Activated naive CD4-positive, alpha-beta T cell treated with anti-CD3 and anti-CD28 coated beads, Interleukin-2, amount 50 U/mL, for 72 hours (primary cell): ENCODE measurements around the gene CALY. TPM values are rescaled to one million over a fixed set of nuclear protein-coding genes. Genes with fewer than 3 reads are reported as not detected.

Experiments used
- ATAC-seq, 2 donors: fragments of 150-1000 bp; cut with Tn5 transposase; 2 replicates each; pipeline ENCODE4 v1.10.0; 2021; ENCODE audit warnings: mild to moderate bottlenecking in 2 of 2, moderate library complexity in 2 of 2
- DNase-seq, 2 donors: peaks; one replicate each; pipeline ENCODE4 v3.0.0; 2021 to 2022; ENCODE audit warnings: low spot score in 2 of 2
- H3K27ac Mint-ChIP-seq, 2 donors: one replicate each; pipeline ENCODE4 v1.8.0; 2022; ENCODE audit warnings: mild to moderate bottlenecking in 2 of 2, mixed read lengths in 2 of 2
- H3K36me3 Mint-ChIP-seq, 2 donors: one replicate each; pipeline ENCODE4 v1.8.0; 2022; ENCODE audit warnings: mixed read lengths in 2 of 2
- H3K9me3 Mint-ChIP-seq, 2 donors: one replicate each; pipeline ENCODE4 v1.8.0; 2022; ENCODE audit warnings: mixed read lengths in 2 of 2
- total RNA-seq, 2 donors: library from RNA; stranded (reverse); gene quantifications; one replicate each; pipeline ENCODE4 v1.2.3, GENCODE V29; 2022

The CALY gene
- total RNA-seq, 2 donors from 2014 or later: not detected

DNA sequence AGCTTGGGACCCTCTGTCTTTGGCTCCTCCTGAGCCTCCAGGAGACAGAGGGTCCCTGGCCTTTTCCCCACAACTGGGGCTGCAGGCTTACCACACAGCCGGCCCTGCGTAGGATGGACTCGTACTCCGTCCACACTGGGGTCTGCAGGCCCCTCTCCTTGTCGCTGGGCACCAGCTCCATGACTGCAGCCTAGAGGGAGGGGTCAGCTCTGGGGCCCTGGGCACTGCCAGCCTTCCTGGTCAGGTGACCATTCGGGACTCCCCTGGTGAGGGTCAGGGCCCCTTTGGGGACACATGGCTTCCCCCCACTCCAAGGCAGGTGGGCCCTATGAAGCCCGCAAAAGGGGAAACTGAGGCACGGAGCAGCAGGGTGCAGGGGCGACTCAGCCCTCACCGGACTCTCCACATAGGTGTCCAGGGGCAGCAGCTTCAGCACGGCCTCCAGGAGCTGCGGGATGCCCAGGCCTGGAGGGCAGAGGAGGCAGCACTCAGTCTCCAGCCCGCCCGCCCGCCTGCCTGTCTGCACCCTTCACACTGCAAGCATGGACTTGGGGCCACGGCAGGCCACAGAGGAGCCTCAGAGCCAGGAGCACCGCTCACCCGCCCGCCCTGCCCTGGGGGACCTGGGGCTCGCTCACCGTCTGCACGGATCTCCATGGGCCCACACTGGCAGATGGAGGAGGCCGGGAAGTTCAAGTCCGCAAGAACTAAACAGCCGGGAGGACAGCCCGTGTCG is 20.0 kb upstream of the CALY start:
- DNase-seq (no peak), ATAC-seq (no peak)
- H3K27ac Mint-ChIP-seq: peak overlapping the region in 1 of 2 donors; percentile 68
- H3K9me3 Mint-ChIP-seq: no peaks in the 10 kb centered on the region
- no peaks in the 10 kb centered on the region for H3K36me3 Mint-ChIP-seq

DNA sequence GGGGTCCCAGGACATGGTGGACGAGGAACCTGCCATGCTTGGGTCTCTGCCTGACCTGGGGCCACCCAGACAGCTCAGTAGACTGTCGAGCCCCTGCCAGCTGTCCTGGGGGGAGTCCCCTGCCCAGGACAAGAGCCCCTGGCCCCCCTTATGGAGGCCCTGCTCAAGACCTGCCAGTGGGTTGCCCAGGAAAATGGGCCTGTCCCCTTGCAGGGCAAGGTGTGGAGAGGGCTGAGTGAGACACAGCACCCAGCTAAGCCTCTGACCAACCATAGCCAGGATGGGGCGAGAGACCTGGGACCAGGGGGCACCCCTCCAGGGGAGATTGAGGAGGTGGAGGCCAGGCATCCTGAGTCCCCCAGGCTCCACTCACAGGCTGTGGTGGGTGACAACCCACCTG is 19.3 kb upstream of the CALY start:
- no peaks in the 10 kb centered on the region for H3K36me3 Mint-ChIP-seq
- peak overlapping the region in 1 of 2 donors; percentile 68 for H3K27ac Mint-ChIP-seq
- H3K9me3 Mint-ChIP-seq: no peaks in the 10 kb centered on the region
- no peak for ATAC-seq
- no peak for DNase-seq

DNA sequence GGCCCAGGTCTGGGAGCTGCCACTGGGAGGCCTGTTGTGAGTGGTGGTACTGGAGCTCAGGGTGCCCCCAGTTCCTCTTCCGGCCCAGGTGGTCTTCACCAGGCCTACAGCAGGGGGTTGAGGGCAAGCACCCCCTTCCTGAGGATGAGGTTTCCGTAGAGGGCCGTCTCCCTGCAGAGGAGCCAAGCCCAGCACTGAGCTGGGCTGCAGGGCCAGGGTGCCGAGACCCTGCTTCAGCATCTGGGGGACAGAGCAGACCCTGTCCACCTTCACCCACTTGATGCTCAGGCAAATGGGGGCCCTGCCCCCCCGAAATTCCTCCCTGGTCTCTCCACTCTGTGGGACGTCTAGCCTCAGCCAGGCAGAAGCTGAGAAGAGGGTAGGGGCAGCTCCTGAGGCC is 18.6 kb upstream of the CALY start:
- Mint-ChIP-seq H3K27ac (no peak overlapping the region), H3K36me3 (no peaks in the 10 kb centered on the region), H3K9me3 (no peaks in the 10 kb centered on the region)
- no peak for DNase-seq
- ATAC-seq: no peak

DNA sequence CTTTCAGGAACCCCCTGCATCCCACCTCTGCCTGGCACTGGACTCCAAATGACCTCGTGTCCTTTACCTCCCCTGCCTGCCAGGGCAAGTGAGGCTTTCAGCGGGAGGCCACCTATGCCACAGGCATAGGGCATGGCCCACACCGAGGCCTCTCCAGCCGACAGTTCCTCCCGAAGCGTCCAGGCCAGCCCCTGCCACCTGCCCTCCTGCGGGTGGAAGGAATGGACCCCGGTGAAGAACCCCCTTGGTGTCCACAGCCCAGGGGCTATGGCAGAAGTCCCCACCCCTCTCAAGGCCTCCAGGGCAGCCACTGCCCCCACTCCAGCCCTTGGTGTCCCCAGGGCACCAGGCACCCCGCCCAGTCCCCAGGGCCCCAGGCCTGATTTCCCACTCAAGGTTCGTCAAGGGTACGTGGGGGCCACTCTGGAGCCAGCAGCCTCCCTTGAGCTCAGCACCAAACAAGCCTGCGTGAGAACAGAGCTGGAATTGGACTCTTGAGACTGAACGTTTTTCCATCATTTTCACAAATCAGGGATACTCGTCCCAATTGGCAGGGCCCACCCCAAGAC is 18.1 kb upstream of the CALY start:
- DNase-seq: no peak
- no peak for ATAC-seq
- H3K9me3 Mint-ChIP-seq: no peaks in the 10 kb centered on the region
- no peaks in the 10 kb centered on the region for H3K36me3 Mint-ChIP-seq
- no peak overlapping the region for H3K27ac Mint-ChIP-seq

DNA sequence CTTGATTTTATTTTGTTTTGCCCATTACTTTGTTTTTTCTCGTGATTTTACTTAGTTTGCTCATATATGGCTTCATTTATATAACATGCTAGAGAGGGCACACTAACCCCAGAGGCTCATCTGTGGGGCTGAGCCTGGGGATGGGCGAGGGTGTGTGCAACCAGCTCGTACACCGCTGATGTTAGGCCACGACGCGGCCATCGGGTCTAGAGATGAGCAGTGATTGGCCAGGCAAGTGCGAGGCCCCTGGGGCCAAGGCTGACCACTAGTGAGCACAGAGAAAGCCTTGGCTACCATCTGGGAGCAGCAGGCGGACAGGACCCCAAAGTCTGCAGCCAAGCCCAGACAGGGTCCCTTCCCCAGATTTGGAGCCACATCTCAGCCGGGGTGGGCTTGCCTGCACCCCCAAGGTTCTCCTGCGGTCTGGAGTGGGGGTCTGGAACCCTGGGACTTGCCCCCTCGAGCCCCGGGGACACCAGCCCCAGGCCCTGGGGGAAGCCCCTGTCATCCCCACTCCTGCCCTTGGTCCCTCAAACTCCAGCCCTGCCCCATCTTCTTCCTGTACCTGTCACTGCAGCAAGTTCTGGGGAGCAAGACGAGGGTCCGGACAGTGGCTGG is 17.4 kb upstream of the CALY start:
- no peak for ATAC-seq
- Mint-ChIP-seq H3K36me3 (no peaks in the 10 kb centered on the region), H3K9me3 (no peaks in the 10 kb centered on the region), H3K27ac (no peak overlapping the region)
- DNase-seq: no peak

DNA sequence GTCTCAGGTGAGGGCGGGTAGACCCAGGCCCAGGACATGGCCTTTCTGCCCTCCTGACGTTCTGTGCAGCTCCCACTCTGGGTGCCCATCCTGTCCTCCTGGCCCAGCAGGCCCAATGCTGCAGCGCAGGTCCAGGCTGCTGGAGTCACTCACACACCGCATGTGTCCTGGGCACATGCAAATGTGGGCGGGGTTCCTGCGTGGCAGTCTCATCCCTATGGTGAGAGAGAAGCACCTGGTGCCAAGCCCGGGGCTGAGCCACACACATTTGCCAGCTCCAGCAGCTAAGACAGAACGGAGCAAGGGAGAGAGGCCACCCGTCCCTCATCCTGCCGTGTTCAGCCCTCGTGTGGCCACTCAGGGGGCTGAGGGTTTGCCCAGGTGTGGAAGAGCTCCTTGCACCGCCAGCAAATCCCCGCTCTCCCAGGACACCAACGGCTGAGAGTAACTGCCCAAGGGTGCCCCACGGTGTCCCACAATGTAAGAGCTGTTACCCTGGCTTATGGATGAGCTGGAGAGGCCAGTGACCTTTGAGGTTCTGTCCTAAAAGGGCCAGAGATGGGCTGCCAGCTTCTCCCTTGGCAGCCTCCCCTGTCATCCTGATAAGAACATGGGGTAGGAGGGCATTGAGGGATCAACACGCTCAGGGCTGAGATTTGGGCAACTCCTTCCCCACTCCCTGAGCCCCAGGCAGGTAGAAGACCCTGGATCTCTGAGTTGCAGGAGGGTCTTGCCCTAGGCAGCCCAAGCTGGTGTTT is 16.7 kb upstream of the CALY start:
- no peak for DNase-seq
- no peaks in the 10 kb centered on the region for H3K9me3 Mint-ChIP-seq
- H3K36me3 Mint-ChIP-seq: no peaks in the 10 kb centered on the region
- no peak overlapping the region for H3K27ac Mint-ChIP-seq
- ATAC-seq: no peak

DNA sequence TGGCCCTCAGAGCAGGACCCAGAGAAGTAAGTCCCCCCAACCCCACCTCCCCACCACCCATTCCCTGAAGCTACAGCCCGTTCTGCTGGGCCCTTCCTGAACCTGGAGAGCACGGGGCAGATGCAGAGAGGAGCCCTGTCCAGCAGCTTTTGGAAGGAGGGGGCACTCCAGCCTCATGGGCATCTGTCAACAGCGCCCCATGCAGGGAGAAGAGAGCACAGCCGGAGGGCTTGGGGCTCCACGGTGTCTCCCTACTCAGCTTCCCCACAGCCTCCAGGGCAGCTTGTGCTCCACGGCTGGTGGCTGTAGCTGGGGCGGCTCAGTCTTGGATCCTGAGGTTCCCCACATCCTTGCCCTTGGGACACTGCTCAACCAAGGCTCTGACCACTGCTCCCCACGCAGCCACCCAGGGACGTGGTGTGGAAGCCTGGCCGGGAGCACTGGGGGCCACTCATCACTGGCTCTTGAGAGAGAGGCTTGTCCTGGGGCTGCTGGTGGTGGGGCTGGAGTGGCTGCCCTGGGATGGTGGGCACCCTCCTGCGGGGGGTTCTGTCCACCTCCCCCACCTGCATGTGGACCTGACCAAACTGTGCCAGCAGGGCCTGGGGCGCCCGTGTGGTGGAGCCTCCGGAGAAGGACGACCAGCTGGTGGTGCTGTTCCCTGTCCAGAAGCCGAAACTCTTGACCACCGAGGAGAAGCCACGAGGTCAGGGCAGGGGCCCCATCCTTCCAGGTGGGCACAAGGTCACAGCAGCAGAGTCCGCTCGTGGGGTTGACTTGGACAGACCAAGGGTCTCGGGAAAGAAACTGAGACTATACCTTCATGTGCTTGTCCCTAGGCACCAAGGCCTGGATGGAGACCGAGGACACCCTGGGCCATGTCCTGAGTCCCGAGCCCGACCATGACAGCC is 15.0 kb upstream of the CALY start:
- DNase-seq (no peak), ATAC-seq (no peak)
- H3K27ac Mint-ChIP-seq: no peak overlapping the region
- H3K36me3 Mint-ChIP-seq: no peaks in the 10 kb centered on the region
- no peaks in the 10 kb centered on the region for H3K9me3 Mint-ChIP-seq

DNA sequence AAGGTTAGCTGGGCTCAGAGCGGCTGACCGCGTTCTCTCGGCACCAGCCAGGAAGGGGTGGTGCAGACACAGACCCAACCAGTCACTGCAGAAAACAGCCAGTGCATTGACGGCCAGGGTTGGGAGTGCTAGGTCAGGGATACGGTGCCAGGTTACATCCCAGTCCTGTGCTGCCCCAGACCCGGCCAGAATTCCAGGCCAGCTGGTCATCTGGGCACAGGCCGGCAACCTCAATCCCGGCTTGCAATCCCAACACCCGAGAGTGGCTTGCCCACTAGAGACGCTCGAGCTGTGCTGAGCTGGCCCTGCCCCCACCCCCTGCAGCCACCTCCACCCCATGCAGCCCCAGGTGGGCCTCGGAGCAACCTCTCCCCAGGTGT is 14.2 kb upstream of the CALY start:
- ATAC-seq: no peak
- no peaks in the 10 kb centered on the region for H3K36me3 Mint-ChIP-seq
- no peaks in the 10 kb centered on the region for H3K9me3 Mint-ChIP-seq
- no peak for DNase-seq
- no peak overlapping the region for H3K27ac Mint-ChIP-seq

DNA sequence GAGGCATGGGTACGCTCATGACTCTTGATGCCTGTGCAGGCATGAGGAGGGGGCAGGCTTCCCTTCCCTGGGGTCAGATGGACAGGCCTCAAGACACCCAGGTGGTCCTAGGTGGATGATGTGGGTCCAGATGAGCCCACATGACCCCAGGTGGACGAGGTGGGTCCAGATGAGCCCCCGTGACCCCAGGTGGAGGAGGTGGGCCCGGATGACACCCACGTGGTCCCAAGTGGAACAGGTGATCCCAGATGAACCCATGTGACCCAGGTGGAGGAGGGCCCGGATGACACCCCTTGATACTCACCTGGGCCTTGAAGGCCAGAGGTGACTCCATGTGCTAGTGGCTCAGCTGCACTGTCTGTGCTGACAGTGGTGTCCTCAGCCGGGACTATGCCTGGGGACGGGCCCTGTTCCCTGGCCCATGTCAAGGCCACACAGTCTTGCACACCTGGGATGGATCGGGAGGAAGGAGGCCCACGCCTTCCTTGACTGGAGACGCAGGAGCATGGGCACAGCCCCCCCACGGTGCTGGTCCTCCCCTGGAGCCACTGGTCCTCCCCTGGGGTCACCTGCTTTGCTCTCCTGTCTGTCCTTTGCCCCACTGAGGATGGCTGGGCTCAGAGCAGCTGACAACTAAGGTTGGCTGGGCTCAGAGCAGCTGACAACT is 13.7 kb upstream of the CALY start:
- DNase-seq (no peak), ATAC-seq (no peak)
- H3K9me3 Mint-ChIP-seq: no peaks in the 10 kb centered on the region
- H3K36me3 Mint-ChIP-seq: no peaks in the 10 kb centered on the region
- no peak overlapping the region for H3K27ac Mint-ChIP-seq

DNA sequence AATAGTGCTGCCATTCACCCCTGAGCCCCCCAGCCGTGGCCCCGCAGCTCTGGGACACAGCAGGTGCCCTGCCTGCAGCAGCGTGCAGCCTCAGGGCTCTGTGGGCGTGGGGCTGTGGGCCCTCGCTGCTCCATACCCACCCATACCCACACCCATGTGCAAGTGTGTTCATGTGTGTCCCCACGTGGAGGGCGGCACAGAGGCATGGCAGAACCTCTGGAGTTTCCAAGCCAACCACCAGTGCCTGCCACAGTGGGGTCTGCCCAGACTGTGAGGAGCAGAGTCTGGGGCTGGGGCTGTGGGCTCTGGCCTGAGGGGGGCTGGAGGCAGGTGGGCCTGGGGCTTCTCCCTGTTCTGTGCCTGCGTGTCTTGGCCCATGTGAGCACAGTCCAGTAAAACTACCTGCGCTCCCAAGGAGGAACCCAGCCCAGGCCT is 12.9 kb upstream of the CALY start:
- no peaks in the 10 kb centered on the region for H3K36me3 Mint-ChIP-seq
- H3K9me3 Mint-ChIP-seq: no peaks in the 10 kb centered on the region
- no peak overlapping the region for H3K27ac Mint-ChIP-seq
- no peak for ATAC-seq
- DNase-seq: no peak

DNA sequence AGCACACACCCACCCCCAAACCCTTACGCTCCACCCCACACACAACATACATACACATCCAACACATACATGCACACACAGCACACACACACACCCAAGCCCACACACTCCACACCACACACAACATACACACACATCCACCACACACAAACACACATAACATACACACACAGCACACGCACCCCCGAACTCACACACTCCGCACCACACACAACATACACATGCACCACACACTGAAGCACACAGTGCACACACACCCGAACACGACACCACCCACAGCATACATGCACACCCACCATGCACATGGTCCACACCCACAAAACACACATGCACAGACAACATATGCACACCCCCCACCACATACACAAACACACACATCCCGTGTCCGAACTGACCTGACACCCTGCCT is 12.5 kb upstream of the CALY start:
- DNase-seq: no peak
- no peaks in the 10 kb centered on the region for H3K9me3 Mint-ChIP-seq
- ATAC-seq: no peak

DNA sequence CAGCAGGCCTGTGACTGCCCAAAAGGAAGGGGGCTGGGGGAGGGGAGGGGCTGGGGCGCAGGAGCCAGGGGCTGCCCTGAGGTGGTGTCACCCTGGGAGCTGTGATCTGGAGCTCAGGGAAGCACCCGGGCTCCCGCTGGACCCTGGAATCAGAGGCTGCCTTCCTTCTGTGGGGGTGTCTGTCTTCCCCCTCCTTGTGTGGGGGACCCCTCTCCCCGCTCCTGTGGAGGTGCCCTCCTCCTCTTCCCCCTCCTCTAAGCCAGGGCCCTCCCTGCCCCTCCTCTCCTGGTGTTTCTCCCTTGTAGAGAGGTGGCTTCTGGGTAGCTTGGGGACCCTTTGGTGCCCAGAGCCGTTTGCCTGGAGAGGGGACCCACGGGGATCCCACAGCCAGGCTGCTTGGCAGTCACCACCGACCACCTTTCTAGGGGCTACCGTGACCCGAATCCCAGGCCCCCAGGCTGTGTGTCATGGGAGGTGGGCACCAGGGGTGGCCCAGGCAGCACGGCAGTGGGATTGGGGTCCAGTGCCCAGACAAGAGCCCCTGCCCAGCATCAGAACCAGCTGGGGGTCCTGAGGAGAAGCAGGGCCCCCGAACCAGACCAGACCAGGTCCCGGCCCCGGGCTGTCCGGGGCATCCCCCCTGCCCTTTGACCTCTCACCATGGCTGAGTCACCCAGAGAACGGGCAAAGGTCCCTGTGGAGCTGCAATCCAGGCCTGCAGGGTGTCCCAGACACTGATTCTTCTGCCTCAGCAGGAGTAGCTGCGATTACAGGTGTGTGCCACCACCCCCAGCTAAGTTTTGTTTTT is 11.2 kb upstream of the CALY start:
- ATAC-seq: no peak
- H3K36me3 Mint-ChIP-seq: no peaks in the 10 kb centered on the region

More for the DNA sequence above, 12.5 kb upstream of the CALY start:
- no peaks in the 10 kb centered on the region for H3K36me3 Mint-ChIP-seq
- H3K27ac Mint-ChIP-seq: no peak overlapping the region

DNA sequence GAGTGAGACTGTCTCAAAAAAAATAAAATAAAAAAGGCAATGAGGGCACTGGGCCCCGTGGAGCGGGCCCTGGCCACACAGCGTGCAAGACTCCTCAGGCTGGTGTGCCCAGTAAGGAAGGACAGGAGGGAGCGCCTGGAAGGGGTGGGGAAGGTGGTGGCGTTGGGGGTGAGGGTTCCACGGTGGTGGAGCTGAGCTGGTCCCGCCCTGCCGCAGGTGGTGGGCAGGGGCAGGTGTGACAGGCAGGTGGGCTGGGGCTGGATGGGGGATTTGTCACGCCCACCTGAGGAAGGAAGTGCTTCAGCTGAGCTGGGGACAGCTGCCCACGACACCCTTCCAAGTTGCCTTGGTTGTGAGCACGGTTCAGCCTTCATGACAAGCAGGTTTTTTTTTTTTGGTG is 9.7 kb upstream of the CALY start:
- no peak for DNase-seq
- no peak for ATAC-seq
- Mint-ChIP-seq H3K36me3 (no peaks in the 10 kb centered on the region), H3K27ac (no peak overlapping the region), H3K9me3 (no peaks in the 10 kb centered on the region)

More for the DNA sequence above, 11.2 kb upstream of the CALY start:
- DNase-seq: no peak
- H3K9me3 Mint-ChIP-seq: no peaks in the 10 kb centered on the region
- H3K27ac Mint-ChIP-seq: no peak overlapping the region

DNA sequence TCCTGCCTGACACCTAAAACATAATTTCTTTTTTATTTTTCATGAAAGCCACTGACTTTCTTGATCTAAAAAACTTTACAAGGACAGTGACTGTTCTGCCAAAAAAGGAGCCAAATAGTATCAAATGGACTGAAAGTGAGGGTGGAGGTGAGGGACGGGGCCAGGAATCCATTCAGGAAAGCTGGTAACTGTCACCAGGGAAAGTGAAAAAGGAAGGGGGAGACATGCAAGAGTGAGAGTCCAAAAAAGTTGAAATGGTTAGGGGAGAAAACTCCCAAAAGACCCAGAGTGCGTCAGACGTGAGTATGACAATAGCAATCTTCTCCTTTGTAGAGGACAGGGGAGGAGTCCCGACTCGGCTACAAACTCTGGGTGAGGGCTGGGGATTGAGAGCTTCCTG is 7.5 kb upstream of the CALY start:
- Mint-ChIP-seq H3K27ac (no peak overlapping the region), H3K9me3 (no peaks in the 10 kb centered on the region), H3K36me3 (no peaks in the 10 kb centered on the region)
- ATAC-seq (no peak), DNase-seq (no peak)

DNA sequence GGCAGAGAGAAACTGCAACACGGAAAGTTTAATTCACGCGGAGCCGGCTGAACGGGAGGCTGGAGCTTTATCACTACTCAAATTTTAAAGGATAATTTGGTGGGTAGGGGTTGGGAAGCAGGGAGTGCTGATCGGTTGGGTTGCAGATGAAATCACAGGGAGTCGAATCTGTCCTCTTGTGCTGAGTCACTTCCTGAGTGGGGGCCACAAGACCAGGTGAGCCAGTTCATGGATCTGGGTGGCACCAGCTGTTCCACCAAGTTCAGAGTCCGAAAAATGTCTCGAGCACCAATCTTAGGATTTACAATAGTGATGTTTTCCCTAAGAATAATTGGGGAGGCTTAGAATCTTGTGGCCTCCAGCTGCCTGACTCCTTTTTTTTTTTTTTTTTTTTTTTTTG is 6.9 kb upstream of the CALY start:
- ATAC-seq (no peak), DNase-seq (no peak)
- H3K36me3 Mint-ChIP-seq: no peaks in the 10 kb centered on the region
- no peak overlapping the region for H3K27ac Mint-ChIP-seq
- H3K9me3 Mint-ChIP-seq: no peaks in the 10 kb centered on the region
